Neural cell (in vitro differentiated cells): ENCODE measurements around the gene SOD3.

Source experiments
- CTCF ChIP-seq: fragments of 450-650 bp; IDR thresholded peaks from 2 replicates; pipeline ENCODE4 v1.5.1; 2014; ENCODE audit warnings: antibody characterized with exemption, mild to moderate bottlenecking, moderate library complexity; ENCODE audit not compliant: poor library complexity, severe bottlenecking
- EZH2 ChIP-seq: fragments of 200-600, 300-800 bp; shearing (Covaris generic), sonication (generic); IDR thresholded peaks from 2 replicates; pipeline ENCODE4 v1.6.1; 2014; ENCODE audit warnings: antibody characterized with exemption, low read length, borderline replicate concordance, mild to moderate bottlenecking; ENCODE audit not compliant: insufficient read depth, poor library complexity, severe bottlenecking
- MXI1 ChIP-seq: fragments of 450-650 bp; conservative IDR thresholded peaks from 2 replicates; pipeline ENCODE4 v1.6.1; 2014; ENCODE audit warnings: antibody characterized with exemption, mild to moderate bottlenecking; ENCODE audit not compliant: poor library complexity, severe bottlenecking
- POLR2AphosphoS5 ChIP-seq: IDR thresholded peaks from 2 replicates; pipeline ENCODE4 v1.6.1; 2012
- RAD21 ChIP-seq: fragments of 450-650 bp; conservative IDR thresholded peaks from 2 replicates; pipeline ENCODE4 v1.6.1; 2014; ENCODE audit warnings: antibody characterized with exemption, mild to moderate bottlenecking, moderate library complexity
- REST ChIP-seq: IDR thresholded peaks from 2 replicates; pipeline ENCODE4 v1.6.1; 2012; ENCODE audit warnings: borderline replicate concordance
- TAF1 ChIP-seq: IDR thresholded peaks from 2 replicates; pipeline ENCODE4 v1.6.1; 2012; ENCODE audit warnings: low read depth

- TF ChIP-seq CTCF: no peak
- no peak for TF ChIP-seq POLR2AphosphoS5
- no peak for TF ChIP-seq REST
- no peak for TF ChIP-seq EZH2
- TF ChIP-seq TAF1: no peak
- no peak for TF ChIP-seq RAD21
- TF ChIP-seq MXI1: no peak
Observed at GRCh38 chr4:24793219-24794005, 2.0 kb upstream of the SOD3 start.
